Glutamatergic neuron (in vitro differentiated cells): ENCODE results near the gene ADGRE1. TPM values are rescaled to one million over a fixed set of nuclear protein-coding genes. Genes with fewer than 3 reads are reported as not detected.

Source experiments
- DNase-seq: peaks from one replicate; pipeline ENCODE4 v3.0.0; 2022
- H3K27ac Mint-ChIP-seq: one replicate; pipeline ENCODE4 v1.8.0; 2020; ENCODE audit warnings: mild to moderate bottlenecking, mixed read lengths, inconsistent platforms; ENCODE audit not compliant: unreplicated experiment
- H3K27me3 Mint-ChIP-seq: one replicate; pipeline ENCODE4 v1.8.0; 2020; ENCODE audit warnings: mild to moderate bottlenecking, moderate library complexity, mixed read lengths, inconsistent platforms; ENCODE audit not compliant: unreplicated experiment
- H3K36me3 Mint-ChIP-seq: one replicate; pipeline ENCODE4 v1.8.0; 2020; ENCODE audit warnings: mild to moderate bottlenecking, mixed read lengths, inconsistent platforms; ENCODE audit not compliant: unreplicated experiment
- H3K4me1 Mint-ChIP-seq: one replicate; pipeline ENCODE4 v1.8.0; 2020; ENCODE audit warnings: mild to moderate bottlenecking, low read depth, mixed read lengths, inconsistent platforms; ENCODE audit not compliant: unreplicated experiment
- H3K4me3 Mint-ChIP-seq: one replicate; pipeline ENCODE4 v1.8.0; 2020; ENCODE audit warnings: mild to moderate bottlenecking, mixed read lengths, inconsistent platforms; ENCODE audit not compliant: unreplicated experiment
- H3K9me3 Mint-ChIP-seq: one replicate; pipeline ENCODE4 v1.8.0; 2020; ENCODE audit warnings: mild to moderate bottlenecking, moderate library complexity, mixed read lengths, inconsistent platforms; ENCODE audit not compliant: unreplicated experiment
- total RNA-seq: library from RNA; stranded (reverse); fragmentation: NEBNext Ultra II Directional; extraction: Animal tissue kit (Norgen Biotek cat#: 25700); gene quantifications from one replicate; pipeline ENCODE4 v1.2.1, GENCODE V29; 2021; ENCODE audit not compliant: unreplicated experiment
- TF ChIP-seq, protein P1 (sequence below): fragments of 200-600 bp; sonication (generic); IDR thresholded peaks from one replicate; pipeline ENCODE4 v1.5.0; 2021; ENCODE audit not compliant: partially characterized antibody, unreplicated experiment

ADGRE1 gene
- total RNA-seq, 1 donor from 2014 or later = not detected

- peaks cover 5% of the 10 kb centered on the region for H3K27me3 Mint-ChIP-seq
- H3K27ac Mint-ChIP-seq = no peak overlapping the region
- no peak overlapping the region for H3K4me3 Mint-ChIP-seq
- H3K9me3 Mint-ChIP-seq = peaks cover 2% of the 10 kb centered on the region
- no peak for DNase-seq
- H3K4me1 Mint-ChIP-seq = no peaks in the 10 kb centered on the region
- no peaks in the 10 kb centered on the region for H3K36me3 Mint-ChIP-seq
- TF ChIP-seq, protein P1, sequence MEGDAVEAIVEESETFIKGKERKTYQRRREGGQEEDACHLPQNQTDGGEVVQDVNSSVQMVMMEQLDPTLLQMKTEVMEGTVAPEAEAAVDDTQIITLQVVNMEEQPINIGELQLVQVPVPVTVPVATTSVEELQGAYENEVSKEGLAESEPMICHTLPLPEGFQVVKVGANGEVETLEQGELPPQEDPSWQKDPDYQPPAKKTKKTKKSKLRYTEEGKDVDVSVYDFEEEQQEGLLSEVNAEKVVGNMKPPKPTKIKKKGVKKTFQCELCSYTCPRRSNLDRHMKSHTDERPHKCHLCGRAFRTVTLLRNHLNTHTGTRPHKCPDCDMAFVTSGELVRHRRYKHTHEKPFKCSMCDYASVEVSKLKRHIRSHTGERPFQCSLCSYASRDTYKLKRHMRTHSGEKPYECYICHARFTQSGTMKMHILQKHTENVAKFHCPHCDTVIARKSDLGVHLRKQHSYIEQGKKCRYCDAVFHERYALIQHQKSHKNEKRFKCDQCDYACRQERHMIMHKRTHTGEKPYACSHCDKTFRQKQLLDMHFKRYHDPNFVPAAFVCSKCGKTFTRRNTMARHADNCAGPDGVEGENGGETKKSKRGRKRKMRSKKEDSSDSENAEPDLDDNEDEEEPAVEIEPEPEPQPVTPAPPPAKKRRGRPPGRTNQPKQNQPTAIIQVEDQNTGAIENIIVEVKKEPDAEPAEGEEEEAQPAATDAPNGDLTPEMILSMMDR = no peak
Measured at GRCh38 chr19:6848986-6849385, 38.4 kb upstream of the ADGRE1 start.

GRCh38 chr19:6849876-6850275 is 37.5 kb upstream of the ADGRE1 start:
- peaks cover 2% of the 10 kb centered on the region for H3K27me3 Mint-ChIP-seq
- DNase-seq = no peak
- TF ChIP-seq, protein P1 = no peak
- no peak overlapping the region for H3K27ac Mint-ChIP-seq
- no peaks in the 10 kb centered on the region for H3K4me1 Mint-ChIP-seq
- H3K36me3 Mint-ChIP-seq = no peaks in the 10 kb centered on the region
- no peak overlapping the region for H3K4me3 Mint-ChIP-seq
- no peaks in the 10 kb centered on the region for H3K9me3 Mint-ChIP-seq

DNA sequence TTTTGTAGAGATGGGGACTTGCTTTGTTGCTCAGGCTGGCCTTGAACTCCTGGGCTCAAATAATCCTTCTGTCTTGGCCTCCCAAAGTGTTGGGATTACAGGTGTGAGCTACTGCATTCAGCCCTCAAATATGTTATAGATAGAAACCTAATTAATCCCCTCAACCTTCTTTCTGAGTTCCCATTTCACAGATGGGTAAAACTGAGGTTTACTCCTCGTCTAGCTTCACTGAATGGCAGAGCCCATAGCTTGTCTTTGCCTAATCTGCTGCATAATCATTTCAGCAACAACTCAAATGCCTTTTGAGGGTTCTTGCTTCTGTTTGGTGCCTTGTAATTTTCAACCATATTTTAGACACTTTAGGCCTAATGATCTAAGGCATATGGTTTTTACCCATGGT is 36.0 kb upstream of the ADGRE1 start:
- Mint-ChIP-seq H3K4me3 (no peak overlapping the region), H3K27me3 (peaks cover 2% of the 10 kb centered on the region), H3K9me3 (no peaks in the 10 kb centered on the region), H3K4me1 (no peaks in the 10 kb centered on the region), H3K36me3 (no peaks in the 10 kb centered on the region), H3K27ac (no peak overlapping the region)
- TF ChIP-seq, protein P1 = no peak
- no peak for DNase-seq

- Mint-ChIP-seq H3K36me3 (no peaks in the 10 kb centered on the region), H3K4me3 (no peak overlapping the region), H3K9me3 (peaks cover 2% of the 10 kb centered on the region), H3K27me3 (peaks cover 2% of the 10 kb centered on the region), H3K4me1 (no peaks in the 10 kb centered on the region), H3K27ac (no peak overlapping the region)
- no peak for DNase-seq
- TF ChIP-seq, protein P1 = no peak
Measured at GRCh38 chr19:6852001-6852400, 35.4 kb upstream of the ADGRE1 start.

- no peak for DNase-seq
- H3K27ac Mint-ChIP-seq = no peak overlapping the region
- H3K4me3 Mint-ChIP-seq = peak overlapping the region; percentile 31
- H3K27me3 Mint-ChIP-seq = peaks cover 4% of the 10 kb centered on the region
- TF ChIP-seq, protein P1 = no peak
- H3K9me3 Mint-ChIP-seq = peaks cover 2% of the 10 kb centered on the region
- no peaks in the 10 kb centered on the region for H3K4me1 Mint-ChIP-seq
- no peaks in the 10 kb centered on the region for H3K36me3 Mint-ChIP-seq
Measured at GRCh38 chr19:6853868-6854267, 33.5 kb upstream of the ADGRE1 start.
